HG03439 (cell line): Measurements from ENCODE around the gene TMEFF1.

Experiments
- ATAC-seq: cut with Tn5 transposase; IDR thresholded peaks from one replicate; pipeline ENCODE4 v1.9.1; 2021; ENCODE audit warnings: mild to moderate bottlenecking, moderate library complexity; ENCODE audit not compliant: unreplicated experiment

The TMEFF1 gene

GRCh38 chr9:100573655-100574260 is 100.8 kb downstream of the TMEFF1 start:
- no peak for ATAC-seq

- ATAC-seq, result no peak
Measured at GRCh38 chr9:100575006-100575405, 102.1 kb downstream of the TMEFF1 start.

- ATAC-seq, result no peak
Measured at GRCh38 chr9:100575765-100576386, 102.9 kb downstream of the TMEFF1 start.

- ATAC-seq, result no peak
Measured at GRCh38 chr9:100577776-100578448, 105.0 kb downstream of the TMEFF1 start, which contains the start of gene CAVIN4. CAVIN4 (plus strand) TSS chr9:100578079; CDS start chr9:100578144, 65 bp downstream.

GRCh38 chr9:100578610-100579009 is 105.7 kb downstream of the TMEFF1 start:
- ATAC-seq, result no peak

GRCh38 chr9:100579665-100580064 is 106.7 kb downstream of the TMEFF1 start:
- ATAC-seq, result no peak

- no peak for ATAC-seq
Measured at GRCh38 chr9:100580257-100580656, 107.3 kb downstream of the TMEFF1 start.

GRCh38 chr9:100581081-100581480 is 108.1 kb downstream of the TMEFF1 start:
- ATAC-seq, result no peak

- no peak for ATAC-seq
Measured at GRCh38 chr9:100581661-100582060, 108.7 kb downstream of the TMEFF1 start.

GRCh38 chr9:100583014-100583802 is 110.3 kb downstream of the TMEFF1 start:
- ATAC-seq, result no peak

GRCh38 chr9:100584951-100585350 is 112.0 kb downstream of the TMEFF1 start:
- no peak for ATAC-seq

- no peak for ATAC-seq
Measured at GRCh38 chr9:100586093-100586492, 113.1 kb downstream of the TMEFF1 start.

- no peak for ATAC-seq
Measured at GRCh38 chr9:100587375-100587774, 114.4 kb downstream of the TMEFF1 start.

- ATAC-seq, result no peak
Measured at GRCh38 chr9:100589582-100589981, 116.6 kb downstream of the TMEFF1 start.

- ATAC-seq, result no peak
Measured at GRCh38 chr9:100590481-100590880, 117.5 kb downstream of the TMEFF1 start.

GRCh38 chr9:100591139-100591538 is 118.2 kb downstream of the TMEFF1 start:
- no peak for ATAC-seq

- no peak for ATAC-seq
Measured at GRCh38 chr9:100591639-100592412, 118.9 kb downstream of the TMEFF1 start.

- peak; percentile 63 for ATAC-seq
Measured at GRCh38 chr9:100595391-100596199, 122.6 kb downstream of the TMEFF1 start.

GRCh38 chr9:100597236-100597635 is 124.3 kb downstream of the TMEFF1 start:
- ATAC-seq, result no peak

- peak; percentile 69 for ATAC-seq
Measured at GRCh38 chr9:100598641-100599145, 125.7 kb downstream of the TMEFF1 start.
